GM20000 (cell line): ENCODE results near the gene ARRDC2.

ENCODE experiments used
- DNase-seq: peaks from one replicate; pipeline ENCODE4 v3.0.0; 2012; ENCODE audit warnings: low spot score
- TF ChIP-seq, protein P1 (sequence below): IDR thresholded peaks from 2 replicates; pipeline ENCODE4 v1.5.1; 2012; ENCODE audit warnings: mild to moderate bottlenecking, control low read depth; ENCODE audit errors: extremely low read depth, missing control alignments

The ARRDC2 gene

DNA sequence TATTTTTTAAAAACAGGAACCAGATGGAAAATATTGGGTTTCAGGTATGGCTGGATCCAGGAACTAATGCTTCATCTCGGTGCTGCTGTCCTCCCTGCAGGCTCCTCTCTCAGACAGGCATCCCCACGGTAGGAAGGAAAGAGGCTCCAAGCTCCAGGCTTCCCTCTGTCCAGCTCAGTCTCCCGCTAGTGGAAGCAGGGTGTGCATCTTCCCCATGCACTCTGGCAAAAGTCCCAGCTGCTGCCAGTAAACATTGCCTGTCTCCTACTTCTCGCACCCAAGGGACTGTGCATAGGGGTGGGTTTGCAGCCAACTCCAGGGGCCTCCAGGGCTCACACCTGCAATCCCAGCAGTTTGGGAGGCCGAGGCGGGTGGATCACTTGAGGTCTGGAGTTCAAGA, 49.6 kb downstream of the ARRDC2 start:
- no peak for DNase-seq
- TF ChIP-seq, protein P1, sequence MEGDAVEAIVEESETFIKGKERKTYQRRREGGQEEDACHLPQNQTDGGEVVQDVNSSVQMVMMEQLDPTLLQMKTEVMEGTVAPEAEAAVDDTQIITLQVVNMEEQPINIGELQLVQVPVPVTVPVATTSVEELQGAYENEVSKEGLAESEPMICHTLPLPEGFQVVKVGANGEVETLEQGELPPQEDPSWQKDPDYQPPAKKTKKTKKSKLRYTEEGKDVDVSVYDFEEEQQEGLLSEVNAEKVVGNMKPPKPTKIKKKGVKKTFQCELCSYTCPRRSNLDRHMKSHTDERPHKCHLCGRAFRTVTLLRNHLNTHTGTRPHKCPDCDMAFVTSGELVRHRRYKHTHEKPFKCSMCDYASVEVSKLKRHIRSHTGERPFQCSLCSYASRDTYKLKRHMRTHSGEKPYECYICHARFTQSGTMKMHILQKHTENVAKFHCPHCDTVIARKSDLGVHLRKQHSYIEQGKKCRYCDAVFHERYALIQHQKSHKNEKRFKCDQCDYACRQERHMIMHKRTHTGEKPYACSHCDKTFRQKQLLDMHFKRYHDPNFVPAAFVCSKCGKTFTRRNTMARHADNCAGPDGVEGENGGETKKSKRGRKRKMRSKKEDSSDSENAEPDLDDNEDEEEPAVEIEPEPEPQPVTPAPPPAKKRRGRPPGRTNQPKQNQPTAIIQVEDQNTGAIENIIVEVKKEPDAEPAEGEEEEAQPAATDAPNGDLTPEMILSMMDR: no peak

DNA sequence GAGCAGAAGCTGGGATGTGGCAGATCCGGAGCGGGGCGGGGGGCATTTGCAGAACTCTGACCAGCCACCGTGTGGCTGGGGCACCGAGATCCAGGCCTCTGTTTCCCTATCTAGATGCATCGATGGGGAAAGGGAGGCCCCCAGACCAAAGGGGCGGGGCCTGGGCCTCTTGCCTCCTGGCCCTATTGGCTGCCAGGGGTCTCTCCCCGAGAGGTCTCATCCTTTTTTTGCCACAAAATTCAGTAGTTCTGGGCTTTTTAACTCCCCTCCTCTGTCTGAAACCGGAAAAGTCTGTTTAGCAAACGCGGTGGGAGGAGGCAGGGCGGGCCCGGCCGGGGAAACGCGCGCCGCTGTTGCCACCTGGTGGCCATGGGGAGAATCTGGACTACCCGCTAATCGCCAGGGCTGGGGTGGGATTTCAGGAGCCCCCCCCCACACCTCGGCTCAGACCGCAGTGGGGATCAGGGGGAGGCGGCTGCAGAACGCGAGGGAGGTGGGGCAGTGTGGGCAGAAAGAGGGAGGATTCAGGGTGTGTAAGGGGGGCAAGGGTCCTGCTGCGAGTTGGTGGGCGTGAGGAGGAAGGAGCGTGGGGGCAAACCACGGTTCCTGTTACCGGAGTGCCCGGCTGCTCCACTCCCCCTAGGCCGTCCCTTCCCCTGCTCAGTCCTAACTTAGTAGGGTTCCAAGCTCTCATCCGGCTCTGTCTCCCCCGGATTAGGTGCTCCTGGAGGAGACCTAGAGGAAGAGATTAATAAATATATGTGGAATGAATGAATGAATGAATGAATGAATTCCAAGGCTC, 50.4 kb downstream of the ARRDC2 start:
- DNase-seq: peak; percentile 90
- TF ChIP-seq, protein P1: peak; percentile 41

DNA sequence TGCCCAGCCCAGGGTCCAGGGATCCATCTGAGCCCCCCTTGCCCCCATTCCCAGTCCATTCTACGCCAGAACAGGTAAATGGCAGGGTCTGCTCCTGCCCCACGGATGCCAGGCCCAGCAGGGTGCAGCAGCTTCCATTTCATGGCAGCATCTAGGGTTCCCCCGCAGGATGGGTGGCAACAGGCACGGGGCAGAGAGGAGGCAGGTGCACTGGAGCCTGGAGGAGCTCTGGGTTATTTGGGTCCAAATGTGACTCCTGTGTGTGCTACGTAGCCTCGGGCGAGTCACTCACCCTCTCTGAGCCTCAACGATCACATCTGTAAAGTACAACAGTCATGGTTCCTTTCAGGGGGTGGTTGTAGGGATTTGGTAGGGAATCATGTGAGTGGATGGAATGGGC, 51.3 kb downstream of the ARRDC2 start:
- DNase-seq: no peak
- TF ChIP-seq, protein P1: no peak

DNA sequence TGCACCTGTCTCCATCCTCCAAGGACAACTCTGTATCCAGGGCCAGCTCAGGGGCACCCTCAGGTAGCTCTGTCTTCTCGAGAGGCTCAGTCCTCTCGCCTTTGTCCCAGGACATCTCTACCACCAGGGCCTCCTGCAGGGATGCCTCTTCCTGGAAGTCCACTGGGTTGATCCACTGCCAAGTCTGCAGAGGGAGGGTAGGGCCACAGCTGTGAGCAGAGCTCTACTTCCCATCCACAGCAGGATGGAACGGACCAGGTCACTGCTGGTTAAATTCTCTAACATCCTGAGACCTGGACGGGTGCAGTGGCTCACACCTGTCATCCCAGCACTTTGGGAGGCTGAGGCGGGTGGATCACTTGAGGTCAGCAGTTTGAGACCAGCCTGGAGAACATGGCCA, 51.9 kb downstream of the ARRDC2 start:
- TF ChIP-seq, protein P1: no peak
- DNase-seq: no peak

DNA sequence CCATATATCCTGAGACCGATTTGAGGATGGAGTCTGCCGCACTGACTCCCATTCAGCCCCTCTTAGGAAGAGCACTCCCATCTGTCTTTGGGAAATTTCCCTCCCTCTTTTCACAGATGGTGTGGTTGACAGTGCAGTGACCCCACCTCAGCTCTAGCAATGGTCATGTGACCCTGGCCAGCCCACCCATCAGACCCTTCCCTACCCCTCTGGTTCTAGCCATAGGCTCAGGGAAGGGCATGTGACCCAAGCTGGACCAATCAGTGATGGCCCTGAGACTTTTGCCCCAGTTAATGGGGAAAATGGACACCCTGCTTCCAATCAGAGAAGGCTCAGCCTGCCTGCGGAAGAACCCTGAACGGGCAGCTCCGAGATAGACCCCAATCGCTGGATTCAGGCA, 52.5 kb downstream of the ARRDC2 start:
- DNase-seq: no peak
- TF ChIP-seq, protein P1: no peak

DNA sequence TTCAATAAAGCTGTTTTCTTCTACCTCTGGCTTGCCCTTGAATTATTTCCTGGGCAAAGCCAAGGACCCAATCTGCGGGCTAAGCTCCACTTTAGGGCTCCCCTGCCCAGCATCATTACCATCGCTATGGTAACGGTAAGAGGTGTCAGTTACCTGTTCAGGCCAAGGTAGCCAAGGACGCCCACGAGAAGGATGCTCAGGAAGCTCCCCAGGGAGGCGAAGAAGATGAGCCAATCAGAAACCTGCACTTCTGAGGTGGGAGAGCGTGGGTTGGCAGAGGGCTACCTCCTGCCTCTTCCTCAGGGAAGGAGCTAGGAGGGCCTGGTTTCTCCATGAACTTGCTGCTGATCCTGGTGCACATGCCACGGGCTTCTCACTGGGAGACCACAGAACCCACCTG, 54.1 kb downstream of the ARRDC2 start:
- TF ChIP-seq, protein P1: no peak
- DNase-seq: no peak

DNA sequence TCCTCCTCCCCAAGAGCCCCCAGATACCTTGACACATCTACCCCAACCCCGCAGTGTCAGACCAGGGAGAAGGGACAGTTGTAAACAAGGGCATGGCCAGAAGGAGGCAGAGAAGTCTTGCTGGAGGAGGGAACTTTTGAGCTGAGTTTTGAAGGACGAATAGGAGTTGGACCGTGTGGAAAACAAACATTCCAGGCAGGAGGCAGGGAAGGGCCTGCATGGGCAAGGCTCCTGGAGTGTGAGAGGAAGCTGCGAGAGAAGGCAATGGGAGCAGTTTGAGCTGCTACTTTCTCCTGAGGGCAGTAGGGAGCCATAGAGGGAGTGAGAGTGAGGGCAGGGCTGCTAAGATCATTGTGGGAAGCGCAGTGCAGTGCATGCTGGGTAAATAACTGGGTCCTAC, 55.5 kb downstream of the ARRDC2 start:
- TF ChIP-seq, protein P1: no peak
- DNase-seq: no peak
